Measurements from ENCODE around the gene TRIM8.

The TRIM8 gene

GRCh38 chr10:102616066-102616770, 28.1 kb upstream of the TRIM8 start:
- no peak for DNase-seq

GRCh38 chr10:102617041-102617440, 27.2 kb upstream of the TRIM8 start:
- no peak for DNase-seq

DNA sequence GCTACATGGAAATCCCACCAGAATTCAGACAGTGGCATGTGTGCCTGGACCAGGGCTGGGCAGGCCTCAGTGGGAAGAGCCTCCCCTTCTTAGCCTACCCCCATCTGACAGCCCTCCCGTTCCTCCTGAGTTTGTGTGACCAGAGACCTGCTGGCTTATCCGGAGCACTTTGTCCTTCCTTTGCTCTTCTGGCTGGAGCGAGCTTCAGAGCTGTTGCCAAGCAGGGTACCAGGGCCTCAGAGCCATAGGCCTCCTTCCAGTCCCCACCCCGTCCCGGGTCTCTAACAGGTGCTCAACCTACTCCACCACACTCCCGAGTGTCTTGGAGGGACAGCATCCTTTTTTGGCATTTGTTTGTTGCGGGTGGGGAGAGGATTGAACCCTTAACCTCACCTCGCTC, 26.5 kb upstream of the TRIM8 start:
- DNase-seq, result no peak

DNA sequence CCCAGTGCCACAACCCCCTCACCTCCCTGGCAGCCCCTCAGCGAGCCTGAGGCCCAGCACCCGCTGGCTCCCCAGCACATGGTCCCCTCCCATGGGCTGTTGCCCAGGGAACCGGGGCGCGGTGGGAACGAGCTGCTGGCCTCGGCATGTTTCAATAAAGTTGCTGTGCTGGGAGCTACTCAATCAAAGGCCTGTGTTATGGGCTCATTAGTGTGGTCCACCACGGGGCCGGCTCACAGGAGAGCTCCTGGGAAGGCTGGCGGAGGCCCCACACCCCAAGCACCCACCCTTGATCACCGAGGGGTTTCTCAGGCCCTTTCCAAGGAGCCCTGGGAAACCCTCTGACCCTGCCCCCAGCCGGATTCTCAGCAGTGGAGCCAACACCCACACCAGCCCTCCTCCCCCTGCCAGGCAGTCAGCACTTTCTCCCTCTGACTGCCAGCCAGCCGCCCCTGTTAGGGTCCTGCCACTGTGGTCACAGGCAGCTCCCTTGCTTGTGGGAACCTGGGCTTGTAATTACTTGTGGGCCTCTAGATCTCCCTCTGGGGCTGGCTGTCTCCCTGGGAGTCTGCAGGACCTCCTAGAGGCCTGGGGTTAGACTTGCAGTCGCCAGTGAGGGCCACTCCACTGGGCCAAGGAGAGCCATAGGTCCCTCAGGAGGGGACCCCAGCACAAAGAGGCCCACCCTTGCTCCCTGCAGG, 24.8 kb upstream of the TRIM8 start:
- no peak for DNase-seq

DNA sequence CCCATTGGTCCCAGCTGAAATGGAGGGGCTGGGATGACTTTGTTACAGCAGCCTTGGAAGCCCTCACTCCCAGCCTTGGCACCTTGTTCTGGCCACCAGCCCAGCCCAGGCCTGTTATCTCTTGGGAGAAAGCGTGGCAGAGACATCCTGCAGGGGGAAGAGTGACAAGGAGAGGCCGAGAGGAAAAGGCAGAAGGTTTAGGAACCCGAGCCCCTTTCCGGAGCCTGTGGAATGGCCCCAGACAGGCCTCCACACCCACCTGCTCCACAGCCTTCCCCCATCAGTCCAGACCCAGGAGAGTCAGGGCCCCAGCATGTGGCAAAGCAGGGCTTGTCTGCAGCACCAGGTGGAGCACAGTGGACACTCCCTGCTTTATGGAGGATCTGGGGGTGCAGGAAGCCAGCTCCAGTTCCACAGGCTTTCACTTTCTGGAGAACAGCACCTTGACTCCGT, 24.1 kb upstream of the TRIM8 start:
- no peak for DNase-seq

GRCh38 chr10:102620591-102621442, 23.5 kb upstream of the TRIM8 start:
- DNase-seq, result no peak

DNA sequence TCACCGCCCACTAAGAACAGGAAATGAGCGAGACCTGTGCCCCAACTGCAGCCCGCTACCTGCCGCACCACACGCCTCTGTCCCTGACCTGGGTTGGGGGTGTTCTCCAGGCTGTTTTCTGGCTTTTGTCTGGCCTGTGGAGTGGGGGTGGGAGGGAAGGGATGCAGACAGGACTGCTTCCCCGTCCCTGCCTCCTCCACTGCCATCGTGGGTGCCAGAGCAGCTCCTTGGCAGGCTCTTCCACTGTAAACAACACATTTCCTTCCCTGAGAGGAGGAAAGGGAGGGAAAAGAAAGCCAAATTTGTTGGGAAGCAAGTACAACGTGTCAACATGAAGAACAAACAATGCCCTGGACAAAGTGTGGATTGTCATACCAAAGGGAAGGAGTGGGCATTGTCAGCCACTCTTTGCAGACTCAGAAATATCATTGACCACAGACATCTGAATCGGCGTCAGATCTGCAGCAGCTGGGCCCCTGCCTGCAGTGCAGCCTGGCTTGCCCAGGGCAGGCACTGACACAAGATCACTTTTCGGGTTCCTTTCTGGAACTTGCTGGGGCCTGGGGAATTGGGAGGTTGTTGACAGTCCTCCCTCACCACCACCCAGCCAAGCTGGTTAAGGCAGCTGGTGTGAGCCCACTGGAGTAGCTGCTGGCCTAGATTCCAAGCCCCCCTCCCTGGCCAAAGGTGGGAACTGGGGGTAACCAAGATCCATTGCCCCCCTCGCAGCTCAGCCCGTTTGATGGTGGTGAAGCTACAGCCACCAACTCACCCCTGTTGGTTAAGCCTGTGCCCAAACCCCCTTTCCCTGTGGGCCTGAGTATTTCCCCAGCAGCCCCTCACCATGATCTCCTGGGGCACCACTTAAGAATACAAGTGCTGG, 22.6 kb upstream of the TRIM8 start:
- no peak for DNase-seq

- no peak for DNase-seq
Observed at GRCh38 chr10:102624094-102624493, 20.2 kb upstream of the TRIM8 start.

DNA sequence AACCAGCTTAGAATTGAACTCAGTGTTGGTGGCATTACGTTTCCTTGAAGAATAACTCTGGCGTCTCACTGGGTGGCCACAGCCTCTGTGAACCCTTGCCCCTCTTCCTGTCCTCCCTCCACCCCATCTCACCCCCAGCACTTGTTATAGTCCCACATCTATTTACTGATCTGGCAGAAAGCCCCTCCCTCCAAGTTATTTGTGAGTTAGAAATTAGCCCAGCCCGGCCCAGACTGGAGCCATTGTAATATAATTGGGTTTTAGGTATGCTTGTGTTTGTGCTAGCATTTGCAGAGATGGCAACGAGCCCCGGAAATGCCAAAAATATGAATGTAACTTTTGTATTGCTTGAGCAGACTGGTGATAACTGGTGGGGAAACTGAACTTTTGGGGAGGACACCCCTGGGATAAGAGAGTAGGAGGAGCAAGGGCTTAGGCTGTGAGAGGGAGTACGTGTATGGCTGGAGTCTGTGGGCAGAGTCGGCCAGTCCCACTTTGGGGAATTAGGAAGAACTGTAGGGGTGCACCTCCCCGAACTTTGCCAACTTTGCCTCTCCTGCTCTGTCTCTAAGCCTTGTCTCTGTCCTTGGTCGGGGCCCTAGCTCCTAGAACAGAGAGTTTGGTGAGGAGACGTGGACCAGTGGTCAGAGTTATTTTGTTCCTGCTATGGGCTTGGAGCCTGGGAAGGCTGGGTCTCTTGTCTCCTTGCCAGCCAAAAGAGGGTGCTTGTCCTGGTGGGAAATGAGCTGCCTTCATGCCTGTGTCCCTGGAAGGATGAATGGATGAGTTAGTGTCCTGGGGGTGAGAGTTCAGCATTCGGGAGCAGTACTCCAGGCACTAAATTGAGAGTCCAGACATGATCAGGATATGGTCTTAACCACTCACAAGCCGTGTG, 19.3 kb upstream of the TRIM8 start:
- no peak for DNase-seq

GRCh38 chr10:102626026-102626685, 18.1 kb upstream of the TRIM8 start:
- DNase-seq, result no peak

DNA sequence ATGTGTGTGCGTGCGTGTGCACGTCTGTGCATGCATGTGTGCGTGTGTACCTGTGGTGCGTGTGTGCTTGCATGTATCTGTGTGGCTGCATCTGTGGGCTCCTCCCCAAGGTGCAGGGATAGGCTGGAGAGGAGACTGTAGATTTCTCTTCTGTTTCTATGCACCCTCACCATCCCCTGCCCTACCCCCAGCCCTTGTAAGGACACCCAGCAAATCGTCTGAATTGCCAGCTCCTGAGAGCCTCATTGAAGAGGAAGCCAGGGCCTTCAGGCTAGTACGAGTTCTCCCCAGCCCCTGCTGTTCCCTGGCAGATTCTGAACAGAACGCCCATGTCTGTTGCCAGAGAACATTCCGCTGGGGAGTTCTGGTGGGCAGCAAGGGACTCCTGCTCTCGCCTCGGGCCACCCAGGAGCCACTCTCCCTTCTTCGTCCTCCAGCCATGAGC, 17.0 kb upstream of the TRIM8 start:
- no peak for DNase-seq

DNA sequence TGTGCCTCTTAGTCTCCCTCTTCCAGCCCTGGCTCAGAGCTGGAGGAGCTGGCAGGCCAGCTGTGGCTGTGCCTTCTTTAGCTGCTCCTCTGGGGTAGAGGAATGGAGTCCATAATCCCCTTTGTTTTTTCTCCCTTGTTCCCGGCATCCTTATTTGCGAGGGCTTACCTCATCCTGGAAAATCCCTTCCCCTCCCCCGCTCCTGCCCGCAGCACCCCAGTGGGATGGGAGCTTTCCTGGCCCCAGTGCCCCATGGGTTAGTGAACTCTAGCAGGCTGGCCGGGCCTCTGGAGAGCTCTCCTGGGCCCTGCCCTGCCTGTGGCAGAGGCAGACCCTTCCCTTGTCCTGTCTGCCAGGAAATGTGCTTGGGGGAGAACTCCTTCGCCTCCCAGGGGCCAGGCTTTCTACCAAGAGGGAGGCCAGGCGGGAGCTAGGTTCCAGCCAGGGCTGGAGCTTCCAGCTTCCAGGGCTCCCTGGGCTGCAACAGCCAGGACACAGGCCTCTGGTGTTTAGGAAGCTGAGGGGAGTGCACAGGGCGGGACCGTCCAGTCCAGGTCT, 16.5 kb upstream of the TRIM8 start:
- peak; percentile 38 for DNase-seq

GRCh38 chr10:102628451-102628911, 15.8 kb upstream of the TRIM8 start:
- DNase-seq, result no peak

DNA sequence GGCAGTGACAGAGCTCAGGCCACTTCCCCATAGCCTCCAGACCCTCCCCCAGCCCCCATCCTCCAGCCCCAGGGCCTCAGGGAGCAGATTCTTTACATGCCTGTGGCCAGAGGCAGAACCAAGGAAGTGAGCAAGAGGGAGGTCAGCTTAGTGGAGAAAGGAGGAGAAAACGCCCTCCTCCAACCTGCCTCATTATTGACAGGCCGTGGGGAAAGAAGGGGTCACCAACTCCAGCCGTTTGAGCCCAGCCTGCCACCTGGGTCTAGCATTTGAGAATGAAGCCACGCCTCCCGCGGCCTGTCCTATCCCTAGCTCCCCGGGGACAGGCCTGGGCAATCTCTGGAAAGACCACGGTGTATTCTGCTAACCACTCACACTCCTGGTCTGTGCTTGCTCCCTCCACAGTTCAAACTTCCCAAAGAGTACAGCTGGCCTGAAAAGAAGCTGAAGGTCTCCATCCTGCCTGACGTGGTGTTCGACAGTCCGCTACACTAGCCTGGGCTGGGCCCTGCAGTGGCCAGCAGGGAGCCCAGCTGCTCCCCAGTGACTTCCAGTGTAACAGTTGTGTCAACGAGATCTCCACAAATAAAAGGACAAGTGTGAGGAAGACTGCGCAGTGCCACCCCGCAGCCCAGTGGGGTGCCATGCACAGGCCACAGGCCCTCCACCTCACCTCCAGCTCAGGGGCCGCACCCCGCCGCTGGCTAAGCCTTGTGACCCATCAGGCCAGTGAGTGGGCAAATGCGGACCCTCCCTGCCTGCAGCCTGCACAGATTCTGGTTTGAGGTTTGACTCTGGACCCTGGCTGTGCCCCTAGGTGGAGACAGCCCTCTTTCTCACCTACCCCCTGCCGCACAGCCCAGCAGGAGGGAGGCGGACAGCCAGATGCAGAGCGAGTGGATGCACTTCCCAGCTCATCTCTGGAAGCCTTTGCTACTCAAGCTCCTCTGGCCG, 14.3 kb upstream of the TRIM8 start:
- no peak for DNase-seq

GRCh38 chr10:102630663-102631062, 13.6 kb upstream of the TRIM8 start:
- DNase-seq, result no peak

- no peak for DNase-seq
Observed at GRCh38 chr10:102631525-102632393, 12.5 kb upstream of the TRIM8 start.

GRCh38 chr10:102632394-102633111, 11.7 kb upstream of the TRIM8 start:
- DNase-seq, result no peak

Measured in GOT3 (cell line).